HepG2 (cell line): ENCODE measurements around the gene FBXW4. TPM values are rescaled to one million over a fixed set of nuclear protein-coding genes. Genes with fewer than 3 reads are reported as not detected.

ENCODE experiments used
- ATAC-seq: fragments of 200-7000 bp; cut with Tn5 transposase; 3 replicates; pipeline ENCODE4 v1.9.1; 2020; ENCODE audit warnings: mild to moderate bottlenecking, moderate library complexity
- BruUV-seq: library from RNA; stranded (reverse); fragments of 400-500 nt; replicated peaks from 2 replicates; lab custom pipeline; 2021; lab: Mats Ljungman, UMichigan
- CTCF ChIA-PET: fragments of 300-600 bp; formaldehyde crosslinking; extraction: SDS; loops from one replicate; lab custom pipeline; 2021; ENCODE audit warnings: low total read pairs, inconsistent platforms, low intra/inter-chr PET ratio; lab: Yijun Ruan, JAX
- POLR2A ChIA-PET: fragments of 350-600 bp; sonication (Branson Sonifier 250); formaldehyde crosslinking; loops from one replicate; lab custom pipeline; 2020; ENCODE audit warnings: antibody characterized with exemption, inconsistent platforms; lab: Yijun Ruan, JAX
- DNase-seq: peaks from one replicate; pipeline ENCODE4 v3.0.0-alpha.2; 2015; ENCODE audit warnings: low spot score
- FAIRE-seq: peaks from 3 replicates; lab custom pipeline; 2011; peaks lifted over from hg19 to GRCh38; lab: Jason Lieb, UNC
- H2AFZ ChIP-seq: one replicate; pipeline ENCODE4 v1.6.1; 2011; ENCODE audit warnings: low read length, inconsistent platforms
- H3K27ac ChIP-seq: fragments of 300-600 bp; 3 replicates; pipeline ENCODE4 v1.8.0; 2011; ENCODE audit warnings: mixed run types, mild to moderate bottlenecking, mixed read lengths, low read length, inconsistent platforms; ENCODE audit not compliant: insufficient read depth; ENCODE audit errors: extremely low read length
- H3K27me3 ChIP-seq, 2 experiments: fragments of 200-600 bp in 1 of 2; 2 replicates in 1 of 2; 3 replicates in 1 of 2; pipeline versions ENCODE4 v1.6.0 to v1.8.0; 2011; ENCODE audit warnings: low read length in 2 of 2, mild to moderate bottlenecking in 2 of 2, moderate library complexity in 2 of 2, inconsistent platforms in 1 of 2; ENCODE audit not compliant: insufficient read depth in 2 of 2, control insufficient read depth in 1 of 2
- H3K36me3 ChIP-seq, 2 experiments: fragments of 200-600 bp in 1 of 2; replicated peaks in 1 of 2; 2 replicates in 1 of 2; 3 replicates in 1 of 2; pipeline versions ENCODE4 v1.5.1 to v1.8.0; 2011; ENCODE audit warnings: low read length in 2 of 2, inconsistent platforms in 1 of 2; ENCODE audit not compliant: insufficient read depth in 2 of 2, control insufficient read depth in 1 of 2
- H3K4me1 ChIP-seq: 2 replicates; pipeline ENCODE4 v1.5.1; 2012; ENCODE audit warnings: low read length, inconsistent platforms; ENCODE audit not compliant: insufficient read depth
- H3K4me2 ChIP-seq: 2 replicates; pipeline ENCODE4 v1.6.0; 2011; ENCODE audit warnings: low read depth, low read length, inconsistent platforms
- H3K4me3 ChIP-seq, 3 experiments: fragments of 200-600 bp in 1 of 3; sonication (generic), shearing (Covaris generic) in 1 of 3; replicated peaks in 1 of 3; 2 replicates each; pipeline ENCODE4 v1.5.1; 2011 to 2016; ENCODE audit warnings: low read length in 3 of 3, inconsistent platforms in 2 of 3, low read depth in 2 of 3, mild to moderate bottlenecking in 2 of 3, control low read depth in 1 of 3, mixed read lengths in 1 of 3; ENCODE audit not compliant: insufficient read depth in 1 of 3
- H3K79me2 ChIP-seq: one replicate; pipeline ENCODE4 v1.6.1; 2011; ENCODE audit warnings: low read length, inconsistent platforms; ENCODE audit not compliant: insufficient read depth
- H3K9ac ChIP-seq: 2 replicates; pipeline ENCODE4 v1.6.0; 2011; ENCODE audit warnings: mild to moderate bottlenecking, low read depth, low read length, inconsistent platforms; ENCODE audit not compliant: insufficient read depth
- H3K9me3 ChIP-seq: 2 replicates; pipeline ENCODE4 v1.5.1; 2012; ENCODE audit warnings: mild to moderate bottlenecking, low read length
- H4K20me1 ChIP-seq: 2 replicates; pipeline ENCODE4 v1.6.0; 2011; ENCODE audit warnings: inconsistent platforms, mild to moderate bottlenecking, low read length, moderate library complexity; ENCODE audit not compliant: insufficient read depth
- HBP1 ChIP-seq: IDR thresholded peaks from 2 replicates; pipeline ENCODE4 v1.6.1; 2016; ENCODE audit warnings: low read depth, control low read depth
- MTF1 ChIP-seq: sonication (generic); formaldehyde crosslinking; IDR thresholded peaks from 2 replicates; pipeline ENCODE4 v1.5.0; 2020; ENCODE audit warnings: missing genetic modification reagents
- ZNF263 ChIP-seq: sonication (generic); formaldehyde crosslinking; IDR thresholded peaks from 2 replicates; pipeline ENCODE4 v1.4.0; 2020; ENCODE audit warnings: missing genetic modification reagents
- WGBS: methylation state at CpG from one replicate; pipeline ENCODE4 v1.1.6; 2017; ENCODE audit warnings: low lambda C conversion rate; 5-methylcytosine and 5-hydroxymethylcytosine counted together
- in situ Hi-C: cut with HindIII; loops from 2 replicates; pipeline ENCODE4 v1.10.0; 2017; ENCODE audit warnings: low pct_unique_long_range_greater_than_20kb; ENCODE audit not compliant: extremely low pct_ligation_motif_present
- intact Hi-C: fragments of 100-400 bp; cut with micrococcal nuclease; formaldehyde crosslinking; loops from one replicate; pipeline ENCODE4 v1.10.0; 2022; ENCODE audit not compliant: unreplicated experiment
- polyA plus RNA-seq, 8 experiments: library from polyadenylated mRNA; depleted of rRNA in 3 of 8; stranded (reverse) in 7 of 8; unstranded in 1 of 8; fragments of >200 nt; fragmentation: Illumina TruSeq in 4 of 8; extraction: Trizol in 4 of 8; gene quantifications; 2 replicates each; pipeline versions ENCODE4 v1.2.1 to v1.2.3, GENCODE V29; 2011 to 2016; ENCODE audit warnings: low read depth in 4 of 8, missing spikeins in 1 of 8, mixed read lengths in 1 of 8; ENCODE audit not compliant: insufficient read depth in 1 of 8
- total RNA-seq, 5 experiments: library from RNA; depleted of rRNA; stranded (reverse); fragments of >200 nt; fragmentation: Illumina TruSeq; extraction: Trizol; gene quantifications; 2 replicates each; pipeline ENCODE4 v1.2.3, GENCODE V29; 2016; ENCODE audit warnings: low read depth in 1 of 5
- TF ChIP-seq, protein P1 (sequence below): sonication (generic); formaldehyde crosslinking; IDR thresholded peaks from 2 replicates; pipeline ENCODE4 v1.4.0; 2020; ENCODE audit warnings: mild to moderate bottlenecking, missing genetic modification reagents

FBXW4 gene
- total and polyA plus RNA-seq, 2 of the 13 experiments (the other 11 are each of a cell fraction or from before 2014, with no cell fraction given) = 23.5 to 33.7 TPM

GRCh38 chr10:101569622-101570427 lies 125.1 kb downstream of the FBXW4 start (continued):
- TF ChIP-seq, protein P1, sequence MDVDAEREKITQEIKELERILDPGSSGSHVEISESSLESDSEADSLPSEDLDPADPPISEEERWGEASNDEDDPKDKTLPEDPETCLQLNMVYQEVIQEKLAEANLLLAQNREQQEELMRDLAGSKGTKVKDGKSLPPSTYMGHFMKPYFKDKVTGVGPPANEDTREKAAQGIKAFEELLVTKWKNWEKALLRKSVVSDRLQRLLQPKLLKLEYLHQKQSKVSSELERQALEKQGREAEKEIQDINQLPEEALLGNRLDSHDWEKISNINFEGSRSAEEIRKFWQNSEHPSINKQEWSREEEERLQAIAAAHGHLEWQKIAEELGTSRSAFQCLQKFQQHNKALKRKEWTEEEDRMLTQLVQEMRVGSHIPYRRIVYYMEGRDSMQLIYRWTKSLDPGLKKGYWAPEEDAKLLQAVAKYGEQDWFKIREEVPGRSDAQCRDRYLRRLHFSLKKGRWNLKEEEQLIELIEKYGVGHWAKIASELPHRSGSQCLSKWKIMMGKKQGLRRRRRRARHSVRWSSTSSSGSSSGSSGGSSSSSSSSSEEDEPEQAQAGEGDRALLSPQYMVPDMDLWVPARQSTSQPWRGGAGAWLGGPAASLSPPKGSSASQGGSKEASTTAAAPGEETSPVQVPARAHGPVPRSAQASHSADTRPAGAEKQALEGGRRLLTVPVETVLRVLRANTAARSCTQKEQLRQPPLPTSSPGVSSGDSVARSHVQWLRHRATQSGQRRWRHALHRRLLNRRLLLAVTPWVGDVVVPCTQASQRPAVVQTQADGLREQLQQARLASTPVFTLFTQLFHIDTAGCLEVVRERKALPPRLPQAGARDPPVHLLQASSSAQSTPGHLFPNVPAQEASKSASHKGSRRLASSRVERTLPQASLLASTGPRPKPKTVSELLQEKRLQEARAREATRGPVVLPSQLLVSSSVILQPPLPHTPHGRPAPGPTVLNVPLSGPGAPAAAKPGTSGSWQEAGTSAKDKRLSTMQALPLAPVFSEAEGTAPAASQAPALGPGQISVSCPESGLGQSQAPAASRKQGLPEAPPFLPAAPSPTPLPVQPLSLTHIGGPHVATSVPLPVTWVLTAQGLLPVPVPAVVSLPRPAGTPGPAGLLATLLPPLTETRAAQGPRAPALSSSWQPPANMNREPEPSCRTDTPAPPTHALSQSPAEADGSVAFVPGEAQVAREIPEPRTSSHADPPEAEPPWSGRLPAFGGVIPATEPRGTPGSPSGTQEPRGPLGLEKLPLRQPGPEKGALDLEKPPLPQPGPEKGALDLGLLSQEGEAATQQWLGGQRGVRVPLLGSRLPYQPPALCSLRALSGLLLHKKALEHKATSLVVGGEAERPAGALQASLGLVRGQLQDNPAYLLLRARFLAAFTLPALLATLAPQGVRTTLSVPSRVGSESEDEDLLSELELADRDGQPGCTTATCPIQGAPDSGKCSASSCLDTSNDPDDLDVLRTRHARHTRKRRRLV = 0 out of 2 replicates have a peak, but pooled peaks have one; percentile 31
- TF ChIP-seq HBP1 (CRISPR knock-in tag) = no peak
- TF ChIP-seq, all 625 proteins: peak for 43

GRCh38 chr10:101569323-101569621 lies 125.7 kb downstream of the FBXW4 start:
- no peaks in the 10 kb centered on the region for H3K36me3 ChIP-seq
- peak overlapping the region in 1 of 3 experiments; percentile 85; a peak in 2 of 6 replicates for H3K4me3 ChIP-seq
- ATAC-seq (no peak), DNase-seq (no peak), FAIRE-seq (no peak)
- TF ChIP-seq ZNF263 = peak; percentile 40; the same call in 1 of the 2 replicates
- TF ChIP-seq MTF1 = no peak
- no peaks in the 10 kb centered on the region for H3K9me3 ChIP-seq
- no peaks in the 10 kb centered on the region for H4K20me1 ChIP-seq
- ChIA-PET POLR2A (no interaction called here), CTCF (interaction anchor here (0.9 to 1.7 kb wide), 2 partner anchors 102 to 297 kb away, joined by 7 to 8 read pairs; no protein-coding TSS in a partner anchor)
- no peak overlapping the region for H2AFZ ChIP-seq
- H3K9ac ChIP-seq = no peak overlapping the region
- H3K27me3 ChIP-seq = peaks cover 0 to 51% of the 10 kb centered on the region in 2 experiments; a peak in 4 of 5 replicates
- 19% methylated on average over 11 of the region's 11 CpGs for WGBS
- peaks cover 46% of the 10 kb centered on the region for H3K4me1 ChIP-seq
- BruUV-seq = no TSS peak
- no peak overlapping the region for H3K27ac ChIP-seq
- peak overlapping the region; percentile 100 for H3K4me2 ChIP-seq
- no peaks in the 10 kb centered on the region for H3K79me2 ChIP-seq
- in situ Hi-C loops (loop anchor here (5.0 kb wide), 1 partner anchor 357 kb away; no protein-coding TSS in a partner anchor), intact Hi-C loops (no loop called here)
